Suppressor macrophage treated with lipopolysaccharide for 4 hours (primary cell): ENCODE data around the gene PID1.
A peak's percentile ranks its signal among the peaks of the same experiment; 100 is the strongest.

ENCODE experiments used
- DNase-seq: peaks from one replicate; pipeline ENCODE4 v3.0.0-alpha.2; 2020

PID1 gene

DNA sequence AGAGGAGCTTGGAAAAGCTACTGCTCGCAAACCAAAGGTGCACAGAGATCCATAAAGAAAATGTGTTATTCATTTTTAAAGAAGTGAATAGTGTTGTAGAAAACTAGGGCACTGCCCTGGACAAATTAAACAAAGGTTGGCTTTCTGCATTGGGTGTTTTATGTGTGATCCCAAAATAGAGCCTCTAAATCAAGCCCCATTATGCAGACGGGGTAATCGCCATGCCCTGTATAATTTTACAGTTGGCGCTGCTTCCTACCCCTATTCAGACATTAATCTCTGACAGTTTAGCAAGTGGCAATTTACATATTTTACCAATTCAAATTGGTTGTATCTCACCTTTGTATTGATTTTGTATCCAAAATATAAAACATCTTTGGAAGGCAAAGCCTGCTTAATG, 109.1 kb downstream of the PID1 start:
- DNase-seq, result no peak

DNA sequence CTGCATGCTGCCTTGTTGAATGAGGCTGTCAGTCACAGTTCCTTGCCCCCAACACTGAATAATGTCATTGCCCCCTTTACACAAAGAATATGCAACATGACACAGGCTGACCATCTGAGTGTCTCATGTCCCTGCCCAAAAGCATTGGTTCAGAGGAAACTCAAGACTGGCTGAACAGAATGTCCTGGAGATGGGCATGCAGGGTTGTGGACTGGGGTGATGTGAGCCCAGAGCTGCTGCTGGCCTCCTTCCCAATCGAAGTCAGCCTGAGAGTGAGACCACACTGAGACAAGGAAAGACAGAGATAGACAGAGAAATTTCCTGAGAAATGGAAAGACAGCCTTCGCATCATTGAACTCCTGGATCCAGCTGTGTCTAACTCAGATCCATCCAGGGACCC, 110.1 kb downstream of the PID1 start:
- DNase-seq, result no peak

DNA sequence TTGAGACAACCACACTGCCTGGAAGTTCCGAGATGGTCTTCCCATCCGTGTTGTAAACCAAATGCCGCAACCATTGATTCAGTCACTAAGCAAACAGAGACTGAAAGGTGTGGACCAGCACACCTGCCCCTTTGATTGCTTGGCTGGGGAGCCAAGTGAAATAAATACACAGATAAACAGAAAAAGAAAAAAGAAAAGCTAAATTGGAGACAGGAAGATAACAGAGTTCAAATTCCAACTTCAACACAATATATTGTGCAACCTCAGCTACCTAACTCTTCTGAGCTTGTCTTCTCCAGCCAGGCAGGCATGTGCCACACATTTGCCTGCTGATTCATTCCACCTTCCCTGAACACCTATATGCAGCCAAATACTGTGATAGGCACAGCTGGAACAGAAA, 110.9 kb downstream of the PID1 start:
- DNase-seq, result no peak

DNA sequence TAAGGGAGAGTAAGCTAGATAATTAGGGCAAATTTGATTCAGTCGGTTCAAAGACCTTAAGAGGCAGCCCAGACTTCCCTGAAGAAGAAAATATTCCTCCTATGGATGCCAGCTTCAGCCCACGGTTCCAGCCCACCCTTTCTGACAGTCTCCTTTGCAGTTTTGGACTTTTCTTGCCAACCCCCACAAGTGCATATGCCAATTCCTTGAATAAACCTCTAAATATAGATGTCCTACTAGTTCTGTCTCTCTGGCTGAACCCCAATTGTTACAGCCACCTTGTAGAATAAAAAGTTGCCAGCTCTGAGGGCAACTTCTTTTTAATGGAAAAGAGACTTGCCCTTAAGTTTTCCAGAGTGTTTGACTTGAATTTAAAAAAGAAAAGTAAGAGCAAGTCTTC, 111.7 kb downstream of the PID1 start:
- no peak for DNase-seq

DNA sequence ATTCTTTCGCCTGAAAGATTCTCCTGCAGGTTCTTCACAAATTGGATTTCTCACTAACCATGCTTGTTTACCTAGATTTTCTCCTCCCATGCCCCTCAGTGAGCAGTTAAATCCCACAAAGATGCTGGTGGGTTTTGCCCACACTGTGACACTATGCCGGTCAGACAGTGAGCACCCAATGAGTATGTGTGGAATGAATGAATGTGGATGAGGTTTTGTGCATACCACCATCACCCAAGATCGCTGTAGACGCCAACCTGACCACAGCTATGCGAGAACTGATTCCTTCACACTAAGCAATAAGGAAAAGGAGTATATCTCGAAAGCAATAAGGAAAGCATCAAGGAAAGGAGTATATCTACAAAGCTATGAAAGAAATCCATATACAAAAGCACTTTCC, 116.7 kb downstream of the PID1 start:
- no peak for DNase-seq

DNA sequence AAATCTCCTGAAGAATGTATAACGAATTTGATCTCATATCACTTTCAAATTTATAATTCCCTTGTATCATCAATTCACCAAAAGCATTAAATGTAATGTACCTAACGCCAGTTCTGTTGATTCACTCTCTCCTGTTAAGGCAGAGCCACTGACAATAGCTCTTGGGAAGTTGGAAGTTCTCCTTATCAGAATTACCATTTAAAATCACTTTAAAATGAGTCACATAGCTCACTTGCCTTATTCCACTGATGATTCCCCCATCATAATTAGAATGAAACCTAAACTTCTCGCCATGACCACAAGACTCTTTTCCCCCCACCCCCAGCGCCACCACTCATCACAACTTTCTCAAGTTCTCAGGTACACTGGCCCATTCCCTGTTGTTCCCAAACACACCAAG, 117.1 kb downstream of the PID1 start:
- no peak for DNase-seq

DNA sequence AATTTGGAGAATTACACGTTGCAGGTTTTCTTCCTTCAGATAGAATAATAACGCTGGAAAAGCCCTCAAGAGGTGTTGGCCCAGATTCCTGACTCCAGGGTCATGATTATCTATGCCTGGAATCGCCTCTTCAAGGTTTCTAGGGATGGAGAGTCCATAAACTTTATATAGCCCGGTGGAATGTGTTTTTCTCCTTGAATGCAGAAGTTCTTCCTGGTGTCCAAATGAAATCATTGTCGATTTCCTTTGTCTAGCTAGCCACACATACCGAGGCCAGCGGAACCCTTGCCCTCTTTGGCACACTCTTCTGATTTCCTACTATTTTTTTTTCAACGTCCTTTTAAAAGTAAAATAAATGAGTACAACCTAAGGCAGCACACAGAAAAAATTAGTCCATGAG, 117.8 kb downstream of the PID1 start:
- DNase-seq, result no peak

DNA sequence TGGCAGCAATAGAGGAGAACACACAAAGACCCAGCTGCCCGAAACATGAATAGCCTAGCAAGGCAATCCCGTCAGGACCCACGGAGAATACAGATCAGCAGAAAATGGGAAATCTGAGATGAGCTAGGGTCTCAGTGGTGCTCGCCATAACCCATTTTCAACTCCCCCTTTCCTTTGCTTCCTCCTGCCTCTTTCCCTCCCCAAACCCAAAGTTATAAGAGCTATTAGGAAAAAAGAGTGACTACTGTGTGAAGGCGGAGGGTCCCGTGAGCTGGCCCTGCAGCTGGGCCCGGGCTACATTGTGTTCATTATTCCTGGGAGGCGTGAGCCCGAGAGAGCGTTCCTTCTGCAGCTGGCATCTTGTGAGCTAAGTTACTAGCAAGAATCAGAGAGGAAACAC, 118.4 kb downstream of the PID1 start:
- no peak for DNase-seq

DNA sequence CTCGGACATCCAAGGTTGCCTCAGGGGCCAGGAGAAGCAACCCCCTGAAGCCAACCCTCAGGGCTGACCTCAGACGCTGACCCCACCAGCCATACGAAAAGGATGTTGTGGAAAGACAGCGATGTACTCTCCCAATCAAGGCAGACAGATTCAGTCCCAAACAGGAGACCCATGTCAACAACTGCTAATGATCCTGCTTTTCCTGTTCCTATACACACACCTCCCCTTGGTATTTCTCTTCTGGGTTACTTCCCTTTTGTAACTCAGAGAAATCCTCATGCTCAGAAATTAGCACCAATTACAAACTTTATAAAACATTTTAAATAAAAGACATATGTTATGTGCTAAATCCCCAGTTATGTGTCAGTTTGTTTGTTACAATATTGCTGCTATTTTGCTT, 120.8 kb downstream of the PID1 start:
- DNase-seq, result no peak

DNA sequence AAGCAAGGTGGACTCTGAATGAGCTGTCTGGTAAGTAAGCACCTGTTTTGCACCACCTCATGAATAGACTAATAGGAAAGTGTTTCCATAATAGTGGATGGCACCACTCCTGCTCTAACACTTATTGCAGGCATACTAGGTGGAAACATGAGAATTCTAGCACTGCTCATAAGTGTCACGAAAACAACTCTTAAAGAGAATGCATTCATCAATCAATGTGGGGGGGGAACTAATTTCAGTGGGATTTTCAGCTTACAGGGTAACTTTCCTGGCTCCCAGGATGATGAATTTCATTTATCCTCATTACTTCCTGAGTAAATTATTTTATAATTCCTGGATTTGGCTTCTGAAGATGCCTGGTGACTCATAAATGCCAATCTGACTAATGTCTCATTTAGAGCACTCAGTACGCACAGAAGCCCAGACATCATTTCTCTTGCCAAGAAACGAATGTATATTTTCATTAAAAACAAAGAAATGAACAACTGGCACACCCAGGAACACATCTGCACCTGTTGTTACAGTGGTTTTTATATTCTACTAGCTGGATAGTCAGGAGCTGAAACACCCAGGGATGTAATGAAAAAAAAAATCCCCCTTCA, 129.6 kb downstream of the PID1 start:
- DNase-seq, result no peak

DNA sequence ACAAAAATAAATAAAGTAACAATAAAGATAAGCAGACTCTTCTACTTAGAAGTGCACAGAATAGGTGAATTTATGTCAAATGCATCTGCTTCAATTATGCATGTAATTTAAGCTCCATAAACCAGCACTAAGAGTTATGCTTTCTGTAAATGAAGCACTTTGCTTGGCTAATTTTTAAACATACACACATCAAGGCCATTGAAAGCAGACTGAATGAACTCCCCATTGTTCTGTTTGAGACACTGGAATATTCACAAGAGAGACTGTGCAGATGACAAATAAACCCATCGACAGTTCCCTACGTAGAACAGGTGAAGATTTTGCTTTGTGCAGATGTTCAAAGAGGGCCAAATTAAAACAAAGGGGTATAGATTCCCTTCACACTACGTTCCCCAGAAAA, 133.4 kb downstream of the PID1 start:
- DNase-seq, result no peak

DNA sequence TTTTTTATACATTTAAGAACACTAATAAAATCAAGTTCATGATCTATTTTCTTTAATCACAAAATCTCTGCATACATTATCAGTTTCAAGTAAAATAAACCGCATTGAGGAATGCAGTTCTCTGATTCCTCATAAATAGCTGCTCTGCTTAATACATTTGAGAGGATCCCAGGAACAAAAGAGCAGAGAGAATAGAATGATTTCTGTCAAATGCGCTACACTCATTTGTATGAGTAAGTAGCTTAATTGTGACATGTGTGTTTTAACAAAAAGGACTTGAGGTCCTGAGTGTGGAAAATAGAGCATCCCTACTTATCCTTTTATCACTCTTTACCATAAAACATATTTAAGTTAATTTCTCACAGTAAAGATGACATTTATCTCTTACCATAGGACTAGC, 134.0 kb downstream of the PID1 start:
- no peak for DNase-seq

DNA sequence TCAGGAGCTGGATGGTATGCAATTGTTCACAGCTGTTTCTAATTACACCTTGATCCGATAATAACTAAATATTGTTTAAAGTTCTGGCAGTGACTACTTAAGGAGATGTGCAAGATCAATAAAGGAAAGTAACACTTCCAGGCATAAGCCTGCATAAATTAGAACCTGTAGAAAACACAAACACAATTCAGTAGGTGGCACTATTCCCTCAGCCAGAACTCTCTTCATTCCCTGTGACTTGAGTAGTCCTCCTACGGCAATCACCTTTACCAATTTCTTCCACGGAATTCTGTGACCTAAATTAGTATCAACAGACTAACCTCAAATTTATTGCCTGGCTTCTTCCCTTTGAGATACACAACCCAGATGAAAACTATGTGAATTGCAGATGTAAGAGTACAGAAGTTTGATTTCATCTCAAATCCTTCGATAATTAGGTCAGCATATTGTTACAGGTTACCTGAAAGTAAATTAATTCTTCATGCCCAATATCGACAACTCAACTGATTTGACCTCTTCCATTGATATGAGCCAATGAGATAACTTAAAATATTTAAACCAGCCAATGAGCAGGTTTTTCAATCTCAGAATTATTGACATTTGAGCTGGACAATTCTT, 137.8 kb downstream of the PID1 start:
- DNase-seq, result peak; percentile 46

DNA sequence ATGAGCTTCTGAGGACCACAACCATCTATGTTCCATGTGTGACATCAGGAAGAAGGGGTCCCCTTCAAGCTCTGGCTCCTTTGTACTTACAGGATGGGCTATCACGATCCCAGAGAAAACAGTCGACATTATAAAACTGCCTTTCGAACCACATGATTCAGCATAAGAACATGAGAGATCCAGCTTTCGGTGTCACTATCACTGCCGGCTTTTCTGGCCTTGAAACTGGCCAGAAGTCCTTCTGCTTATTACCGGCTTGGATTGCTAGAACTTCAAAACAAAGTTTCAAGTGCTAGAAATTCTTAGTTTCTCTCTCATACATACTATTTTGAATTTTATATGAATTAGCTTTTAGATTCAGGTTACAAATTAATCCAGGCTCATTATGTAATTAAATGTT, 138.9 kb downstream of the PID1 start:
- no peak for DNase-seq

DNA sequence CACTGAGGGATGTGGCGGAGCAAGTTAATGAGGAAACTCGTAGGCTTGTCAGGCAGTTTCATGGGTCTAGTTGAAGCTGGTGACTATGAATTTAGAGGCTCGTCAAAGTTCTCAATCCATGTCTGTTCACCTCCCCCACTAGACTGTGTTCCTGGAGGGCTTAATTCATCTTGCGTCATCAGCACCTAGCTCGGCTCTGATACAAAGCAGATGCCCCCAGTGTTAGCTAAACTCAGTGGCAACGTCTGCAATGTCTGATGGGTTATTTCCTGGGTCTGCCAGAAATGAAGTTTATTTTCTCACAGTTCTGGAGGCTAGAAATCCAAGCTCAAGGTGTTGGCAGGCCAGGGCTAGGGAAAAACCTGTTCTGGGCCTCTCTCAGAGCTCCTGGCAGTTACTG, 140.6 kb downstream of the PID1 start:
- no peak for DNase-seq

DNA sequence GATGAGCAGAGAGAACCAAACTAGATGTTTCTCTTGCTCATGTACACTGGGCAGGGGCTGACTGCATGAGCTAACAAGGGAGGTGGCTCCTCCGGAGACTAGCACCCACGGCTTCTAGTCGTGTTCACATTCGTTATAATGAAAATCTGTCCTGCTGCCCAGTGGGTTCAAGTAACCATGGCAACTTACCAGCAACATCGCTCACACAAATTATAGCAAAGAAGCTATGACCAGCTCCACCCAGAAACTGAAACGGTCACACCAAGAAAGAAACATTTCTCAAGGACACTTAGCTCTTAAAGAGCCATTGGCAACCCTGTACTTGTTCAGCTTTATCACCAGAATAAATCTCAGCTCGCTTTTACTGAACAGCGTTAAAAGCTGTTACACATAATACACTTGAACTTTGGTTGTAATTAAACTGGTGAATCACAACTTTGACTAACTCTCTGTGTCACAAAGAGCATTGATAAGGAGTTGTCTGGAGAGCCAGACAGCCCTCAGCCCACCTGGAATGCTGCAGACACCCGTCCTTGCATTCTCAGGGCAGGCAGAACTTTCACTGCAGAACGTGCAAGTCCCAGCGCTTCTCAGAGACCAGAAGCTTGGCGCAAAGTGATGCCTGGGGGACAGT, 141.2 kb downstream of the PID1 start:
- no peak for DNase-seq

DNA sequence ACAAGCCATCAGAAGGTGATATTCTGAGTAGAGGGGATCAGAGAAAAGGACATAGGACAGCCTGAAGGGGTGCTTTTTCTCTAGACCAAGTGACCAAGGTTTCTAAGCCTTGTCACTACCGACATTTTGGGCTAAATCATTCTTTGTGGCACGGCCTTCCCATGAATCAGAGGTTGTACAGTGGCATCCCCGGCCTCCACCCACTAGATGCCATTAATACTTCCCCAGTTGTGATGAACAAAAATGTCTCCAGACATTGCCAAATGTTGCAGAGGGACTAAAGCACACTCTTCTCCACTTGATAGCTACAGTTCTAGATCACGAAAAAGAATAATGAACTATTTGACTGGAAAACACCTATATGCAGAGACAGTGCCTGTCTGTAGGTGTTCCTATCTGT, 143.6 kb downstream of the PID1 start:
- DNase-seq, result no peak

DNA sequence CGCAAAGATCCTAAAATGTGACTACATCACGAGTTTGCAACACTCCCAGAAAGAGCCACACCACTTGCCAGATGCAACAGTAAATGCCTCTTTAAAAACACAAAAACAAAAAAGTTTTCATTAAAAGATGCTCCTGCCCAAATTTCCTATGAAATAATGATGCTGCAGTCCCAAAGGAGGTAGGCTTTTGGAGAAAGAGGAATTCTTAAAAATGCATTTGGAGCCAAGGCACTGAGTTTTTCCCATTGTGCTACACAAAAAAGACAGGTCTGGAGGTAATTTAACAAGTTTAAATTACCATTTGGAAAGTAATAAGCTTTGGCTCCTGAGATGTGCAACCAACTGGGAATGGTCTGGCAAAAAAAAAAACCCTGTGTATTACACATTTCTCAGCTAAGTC, 145.0 kb downstream of the PID1 start:
- no peak for DNase-seq

DNA sequence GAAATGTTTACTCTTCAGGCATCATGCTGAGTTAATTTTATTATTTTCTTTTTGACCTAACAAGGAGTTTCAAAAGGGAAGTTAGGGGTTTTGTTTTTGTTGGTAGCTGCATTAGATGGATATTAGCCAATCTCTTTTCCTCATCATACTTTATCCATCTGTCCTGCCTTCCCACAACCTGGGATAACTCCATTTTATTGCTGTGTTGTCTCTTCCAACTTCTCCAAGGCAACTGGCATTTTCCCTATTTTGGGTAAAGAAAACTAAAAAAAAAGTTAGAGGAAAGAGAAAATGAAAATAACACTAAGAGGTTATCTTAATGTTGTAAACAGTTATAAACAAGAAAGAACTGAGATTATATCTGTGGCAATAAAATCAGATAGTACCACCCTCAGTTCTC, 147.0 kb downstream of the PID1 start:
- peak; percentile 5 for DNase-seq

DNA sequence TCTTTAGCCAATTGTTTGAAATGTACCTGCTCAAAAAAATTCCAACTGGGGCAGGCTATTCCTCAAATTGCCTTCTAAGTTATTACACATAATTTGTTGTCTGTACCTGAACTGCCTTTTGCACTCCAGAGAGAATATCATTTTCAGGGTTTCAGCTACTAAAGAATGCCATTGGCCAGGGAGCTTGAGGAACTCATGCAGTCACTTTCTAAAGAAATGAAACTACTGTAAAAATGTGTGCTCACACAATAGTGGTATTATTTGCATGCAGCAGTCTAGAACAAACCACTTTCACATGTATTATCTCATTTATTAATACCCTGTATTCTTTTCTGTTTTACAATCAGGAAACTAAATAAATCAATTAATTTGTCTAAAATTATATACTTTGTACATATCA, 152.2 kb downstream of the PID1 start:
- no peak for DNase-seq

DNA sequence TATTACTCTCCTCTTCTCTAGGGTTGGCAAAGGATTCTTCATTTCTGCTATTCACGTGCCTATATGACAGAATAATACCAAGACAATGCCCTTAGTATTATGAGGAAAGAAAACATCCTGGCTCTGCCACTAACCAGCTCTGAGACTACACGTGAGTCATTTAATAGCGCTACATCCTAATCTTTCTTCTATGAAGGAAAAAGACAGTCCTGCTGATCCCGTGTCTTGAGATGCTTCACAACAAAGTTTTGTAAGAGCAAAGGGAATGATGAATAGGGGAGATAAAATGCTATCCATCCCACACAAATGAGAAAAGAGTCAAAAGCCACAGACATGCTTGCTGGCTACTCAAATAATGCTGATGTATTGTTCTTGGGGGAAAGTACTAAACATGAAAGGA, 152.8 kb downstream of the PID1 start:
- DNase-seq, result no peak

DNA sequence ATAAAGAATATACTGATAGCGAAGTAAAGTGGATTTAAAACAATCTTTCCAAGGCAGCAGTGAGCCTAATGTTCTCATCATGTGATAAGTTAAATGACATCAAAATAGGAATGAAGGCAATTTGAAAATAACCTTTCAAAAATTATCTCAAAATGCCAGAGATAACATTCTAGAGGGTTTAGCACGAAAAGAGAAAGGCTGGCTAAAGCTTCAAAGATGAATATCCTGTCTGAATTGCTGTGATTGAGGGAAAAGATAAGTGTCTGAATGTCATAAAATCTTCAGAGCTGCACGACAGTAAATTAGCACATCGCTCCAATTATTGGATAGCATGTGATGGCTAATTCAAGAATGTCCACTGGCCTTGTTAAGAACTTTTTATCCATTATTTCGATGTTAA, 159.3 kb downstream of the PID1 start:
- no peak for DNase-seq

DNA sequence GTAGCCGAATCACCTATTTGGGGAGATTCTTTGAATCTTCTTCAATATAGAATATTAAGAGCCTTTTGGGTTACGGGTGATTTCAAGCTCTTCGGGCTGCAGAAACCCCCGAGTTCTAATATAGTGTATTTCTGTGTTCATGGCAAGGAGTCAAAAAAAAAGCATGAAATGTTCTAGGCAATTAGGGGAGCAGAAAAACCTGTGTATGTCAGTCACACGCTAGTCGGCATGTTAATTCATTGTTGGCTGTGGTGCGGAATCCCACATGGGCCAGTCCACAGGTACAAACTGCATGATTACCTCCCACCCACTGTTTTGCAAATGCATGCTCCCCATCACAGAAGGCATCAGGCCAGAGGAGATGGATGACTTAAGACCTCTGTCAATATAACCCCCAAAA, 161.9 kb downstream of the PID1 start:
- DNase-seq, result no peak

DNA sequence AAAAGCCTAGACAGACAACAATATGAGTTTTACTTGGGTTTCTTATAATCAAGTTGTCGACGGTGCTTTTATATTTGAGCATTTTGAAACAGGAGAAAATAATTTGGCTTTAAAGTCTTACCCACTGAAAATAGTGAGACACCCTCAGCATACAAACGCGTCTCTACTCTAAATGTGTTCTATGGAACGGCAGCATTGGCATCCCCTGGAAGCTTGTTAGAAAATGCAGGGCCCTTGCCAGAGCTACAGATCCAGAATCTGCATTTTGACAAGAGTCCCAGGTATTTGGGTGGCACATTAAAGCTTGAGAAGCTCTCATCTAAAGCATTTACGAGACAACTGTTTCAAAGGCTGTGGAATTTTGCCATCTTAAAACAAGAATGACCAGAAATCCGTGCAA, 163.5 kb downstream of the PID1 start:
- no peak for DNase-seq

DNA sequence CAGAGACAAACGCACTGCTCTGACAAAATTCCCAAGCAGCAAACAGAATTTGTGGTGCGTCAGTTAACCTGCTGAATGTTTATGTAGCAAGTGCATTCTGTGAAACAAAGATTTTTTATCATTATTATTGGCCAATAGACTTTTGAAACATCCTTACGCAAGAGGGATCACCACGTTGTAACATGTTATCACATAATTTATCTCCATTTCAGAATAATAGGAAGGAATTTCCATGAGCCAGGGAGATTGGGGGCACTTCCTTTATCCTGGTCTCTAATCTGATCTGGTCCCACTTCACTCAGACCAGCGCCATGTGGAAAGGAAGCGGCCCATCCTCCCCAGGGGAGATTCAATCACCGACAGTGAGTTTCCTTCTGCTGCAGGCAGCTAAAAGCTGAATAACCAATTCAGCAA, 166.1 kb downstream of the PID1 start:
- no peak for DNase-seq
